ENCODE results near the gene REEP5. TPM values are rescaled to one million over a fixed set of nuclear protein-coding genes. Genes with fewer than 3 reads are reported as not detected.

The REEP5 gene
- total and polyA plus RNA-seq, 9 of the 15 experiments (the other 6 are each of a cell fraction or from before 2014, with no cell fraction given), result 14.7 to 102 (median 36.0) TPM

DNA sequence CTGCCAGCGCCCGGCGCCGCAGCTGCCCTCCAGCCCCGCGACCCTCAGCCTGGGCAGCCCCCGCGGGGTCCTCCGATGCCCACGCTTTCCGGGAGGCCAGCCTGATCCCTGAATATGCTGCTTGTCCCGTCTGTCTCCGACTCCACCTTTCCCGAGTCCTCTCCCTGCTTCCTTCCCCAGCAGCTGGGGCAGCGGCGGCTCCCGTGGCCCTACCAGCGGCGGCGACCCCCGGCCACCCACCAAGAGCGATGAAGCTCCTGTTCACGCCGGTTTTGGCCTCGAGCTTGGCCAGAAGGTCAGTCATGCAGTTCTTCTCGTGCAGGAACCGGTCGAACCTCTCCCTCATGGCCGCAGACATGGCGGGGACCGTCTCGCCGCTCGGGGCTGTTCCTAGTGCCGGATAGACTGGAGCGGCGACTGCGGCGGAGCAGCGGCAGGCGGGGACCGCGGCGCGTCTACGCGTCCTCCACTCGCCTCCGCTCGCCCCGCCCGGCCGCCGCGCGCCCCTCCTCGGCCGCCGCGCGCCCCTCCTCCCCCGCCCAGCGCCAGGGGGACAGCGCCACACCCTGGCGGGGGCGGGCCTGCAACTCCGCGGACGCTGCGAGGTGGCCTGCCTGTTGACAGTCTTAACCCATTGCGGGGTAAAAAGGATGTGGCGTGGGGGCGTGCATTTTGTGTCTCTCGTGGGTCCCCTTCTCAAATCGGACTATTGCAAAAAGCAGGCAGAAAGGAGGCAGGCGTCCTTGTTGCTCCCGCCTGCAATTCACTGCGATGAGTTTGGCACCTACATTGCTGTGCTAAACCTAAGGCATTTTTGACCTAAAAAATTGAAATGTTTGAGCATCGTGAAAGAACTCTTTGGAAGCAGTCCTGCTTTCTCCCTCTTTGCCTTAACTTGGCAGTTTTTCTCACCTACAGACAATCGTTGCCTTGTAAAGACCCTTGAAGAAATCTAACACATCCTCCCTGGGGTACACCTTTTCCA lies at the start of gene REEP5 (continued):
- TF ChIP-seq, protein P1, sequence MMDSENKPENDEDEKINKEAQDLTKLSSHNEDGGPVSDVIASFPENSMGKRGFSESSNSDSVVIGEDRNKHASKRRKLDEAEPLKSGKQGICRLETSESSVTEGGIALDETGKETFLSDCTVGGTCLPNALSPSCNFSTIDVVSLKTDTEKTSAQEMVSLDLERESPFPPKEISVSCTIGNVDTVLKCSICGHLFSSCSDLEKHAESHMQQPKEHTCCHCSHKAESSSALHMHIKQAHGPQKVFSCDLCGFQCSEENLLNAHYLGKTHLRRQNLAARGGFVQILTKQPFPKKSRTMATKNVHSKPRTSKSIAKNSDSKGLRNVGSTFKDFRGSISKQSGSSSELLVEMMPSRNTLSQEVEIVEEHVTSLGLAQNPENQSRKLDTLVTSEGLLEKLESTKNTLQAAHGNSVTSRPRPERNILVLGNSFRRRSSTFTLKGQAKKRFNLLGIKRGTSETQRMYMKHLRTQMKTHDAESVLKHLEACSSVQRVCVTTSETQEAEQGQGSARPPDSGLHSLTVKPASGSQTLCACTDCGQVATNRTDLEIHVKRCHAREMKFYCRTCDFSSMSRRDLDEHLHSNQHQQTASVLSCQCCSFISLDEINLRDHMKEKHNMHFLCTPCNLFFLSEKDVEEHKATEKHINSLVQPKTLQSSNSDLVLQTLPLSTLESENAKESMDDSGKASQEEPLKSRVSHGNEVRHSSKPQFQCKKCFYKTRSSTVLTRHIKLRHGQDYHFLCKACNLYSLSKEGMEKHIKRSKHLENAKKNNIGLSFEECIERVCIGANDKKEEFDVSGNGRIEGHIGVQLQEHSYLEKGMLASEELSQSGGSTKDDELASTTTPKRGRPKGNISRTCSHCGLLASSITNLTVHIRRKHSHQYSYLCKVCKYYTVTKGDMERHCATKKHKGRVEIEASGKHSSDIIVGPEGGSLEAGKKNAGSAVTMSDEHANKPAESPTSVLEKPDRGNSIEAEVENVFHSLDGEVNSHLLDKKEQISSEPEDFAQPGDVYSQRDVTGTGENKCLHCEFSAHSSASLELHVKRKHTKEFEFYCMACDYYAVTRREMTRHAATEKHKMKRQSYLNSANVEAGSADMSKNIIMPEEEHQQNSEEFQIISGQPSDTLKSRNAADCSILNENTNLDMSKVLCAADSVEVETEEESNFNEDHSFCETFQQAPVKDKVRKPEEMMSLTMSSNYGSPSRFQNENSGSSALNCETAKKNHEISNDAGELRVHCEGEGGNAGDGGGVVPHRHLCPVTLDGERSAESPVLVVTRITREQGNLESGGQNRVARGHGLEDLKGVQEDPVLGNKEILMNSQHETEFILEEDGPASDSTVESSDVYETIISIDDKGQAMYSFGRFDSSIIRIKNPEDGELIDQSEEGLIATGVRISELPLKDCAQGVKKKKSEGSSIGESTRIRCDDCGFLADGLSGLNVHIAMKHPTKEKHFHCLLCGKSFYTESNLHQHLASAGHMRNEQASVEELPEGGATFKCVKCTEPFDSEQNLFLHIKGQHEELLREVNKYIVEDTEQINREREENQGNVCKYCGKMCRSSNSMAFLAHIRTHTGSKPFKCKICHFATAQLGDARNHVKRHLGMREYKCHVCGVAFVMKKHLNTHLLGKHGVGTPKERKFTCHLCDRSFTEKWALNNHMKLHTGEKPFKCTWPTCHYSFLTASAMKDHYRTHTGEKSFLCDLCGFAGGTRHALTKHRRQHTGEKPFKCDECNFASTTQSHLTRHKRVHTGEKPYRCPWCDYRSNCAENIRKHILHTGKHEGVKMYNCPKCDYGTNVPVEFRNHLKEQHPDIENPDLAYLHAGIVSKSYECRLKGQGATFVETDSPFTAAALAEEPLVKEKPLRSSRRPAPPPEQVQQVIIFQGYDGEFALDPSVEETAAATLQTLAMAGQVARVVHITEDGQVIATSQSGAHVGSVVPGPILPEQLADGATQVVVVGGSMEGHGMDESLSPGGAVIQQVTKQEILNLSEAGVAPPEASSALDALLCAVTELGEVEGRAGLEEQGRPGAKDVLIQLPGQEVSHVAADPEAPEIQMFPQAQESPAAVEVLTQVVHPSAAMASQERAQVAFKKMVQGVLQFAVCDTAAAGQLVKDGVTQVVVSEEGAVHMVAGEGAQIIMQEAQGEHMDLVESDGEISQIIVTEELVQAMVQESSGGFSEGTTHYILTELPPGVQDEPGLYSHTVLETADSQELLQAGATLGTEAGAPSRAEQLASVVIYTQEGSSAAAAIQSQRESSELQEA (IDR thresholded peaks at IDR 0.05; ENCODE audit: low read depth), result no peak
- TF ChIP-seq PHF21A (IDR thresholded peaks at IDR 0.05; ENCODE audit: borderline replicate concordance, low read depth), result no peak
- TF ChIP-seq TCF7 (IDR thresholded peaks at IDR 0.05; ENCODE audit: borderline replicate concordance), result no peak
- peak; percentile 20; the same call in 1 of the 2 replicates for TF ChIP-seq ZNF766 (CRISPR knock-in tag; conservative IDR thresholded peaks at IDR 0.05)
- no peak; the same call in 1 of the 2 replicates for TF ChIP-seq ZBTB1 (CRISPR knock-in tag; IDR thresholded peaks at IDR 0.05; ENCODE audit: borderline replicate concordance, low read depth)
- TF ChIP-seq ZC3H4 (CRISPR knock-in tag; IDR thresholded peaks at IDR 0.05; ENCODE audit: borderline replicate concordance), result no peak; the same call in 1 of the 2 replicates
- TF ChIP-seq SREBF1 (IDR thresholded peaks at IDR 0.05; ENCODE audit: borderline replicate concordance, low read depth, low read length), result no peak
- TF ChIP-seq, protein P2, sequence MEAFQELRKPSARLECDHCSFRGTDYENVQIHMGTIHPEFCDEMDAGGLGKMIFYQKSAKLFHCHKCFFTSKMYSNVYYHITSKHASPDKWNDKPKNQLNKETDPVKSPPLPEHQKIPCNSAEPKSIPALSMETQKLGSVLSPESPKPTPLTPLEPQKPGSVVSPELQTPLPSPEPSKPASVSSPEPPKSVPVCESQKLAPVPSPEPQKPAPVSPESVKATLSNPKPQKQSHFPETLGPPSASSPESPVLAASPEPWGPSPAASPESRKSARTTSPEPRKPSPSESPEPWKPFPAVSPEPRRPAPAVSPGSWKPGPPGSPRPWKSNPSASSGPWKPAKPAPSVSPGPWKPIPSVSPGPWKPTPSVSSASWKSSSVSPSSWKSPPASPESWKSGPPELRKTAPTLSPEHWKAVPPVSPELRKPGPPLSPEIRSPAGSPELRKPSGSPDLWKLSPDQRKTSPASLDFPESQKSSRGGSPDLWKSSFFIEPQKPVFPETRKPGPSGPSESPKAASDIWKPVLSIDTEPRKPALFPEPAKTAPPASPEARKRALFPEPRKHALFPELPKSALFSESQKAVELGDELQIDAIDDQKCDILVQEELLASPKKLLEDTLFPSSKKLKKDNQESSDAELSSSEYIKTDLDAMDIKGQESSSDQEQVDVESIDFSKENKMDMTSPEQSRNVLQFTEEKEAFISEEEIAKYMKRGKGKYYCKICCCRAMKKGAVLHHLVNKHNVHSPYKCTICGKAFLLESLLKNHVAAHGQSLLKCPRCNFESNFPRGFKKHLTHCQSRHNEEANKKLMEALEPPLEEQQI (IDR thresholded peaks at IDR 0.05), result no peak
- TF ChIP-seq ZNF780A (CRISPR knock-in tag; IDR thresholded peaks at IDR 0.05), result no peak
- no peak for TF ChIP-seq ATF1 (CRISPR knock-in tag; IDR thresholded peaks at IDR 0.05)
- peak; percentile 58 for TF ChIP-seq ATF1 (tag; IDR thresholded peaks at IDR 0.05)
- TF ChIP-seq, protein P3, sequence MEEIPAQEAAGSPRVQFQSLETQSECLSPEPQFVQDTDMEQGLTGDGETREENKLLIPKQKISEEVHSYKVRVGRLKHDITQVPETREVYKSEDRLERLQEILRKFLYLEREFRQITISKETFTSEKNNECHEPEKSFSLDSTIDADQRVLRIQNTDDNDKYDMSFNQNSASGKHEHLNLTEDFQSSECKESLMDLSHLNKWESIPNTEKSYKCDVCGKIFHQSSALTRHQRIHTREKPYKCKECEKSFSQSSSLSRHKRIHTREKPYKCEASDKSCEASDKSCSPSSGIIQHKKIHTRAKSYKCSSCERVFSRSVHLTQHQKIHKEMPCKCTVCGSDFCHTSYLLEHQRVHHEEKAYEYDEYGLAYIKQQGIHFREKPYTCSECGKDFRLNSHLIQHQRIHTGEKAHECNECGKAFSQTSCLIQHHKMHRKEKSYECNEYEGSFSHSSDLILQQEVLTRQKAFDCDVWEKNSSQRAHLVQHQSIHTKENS (CRISPR knock-in tag; IDR thresholded peaks at IDR 0.05), result no peak
